Kidney epithelial cell (primary cell): ENCODE measurements around the gene SEC14L1. TPM values are rescaled to one million over a fixed set of nuclear protein-coding genes. Genes with fewer than 3 reads are reported as not detected.

Experiments used
- DNase-seq: peaks from one replicate; pipeline ENCODE4 v3.0.0-alpha.2; 2010; ENCODE audit warnings: low read depth
- H3K27me3 ChIP-seq: 2 replicates; pipeline ENCODE4 v1.6.0; 2011; ENCODE audit warnings: low read length; ENCODE audit not compliant: control insufficient read depth, insufficient read depth
- H3K36me3 ChIP-seq: 2 replicates; pipeline ENCODE4 v1.5.1; 2011; ENCODE audit warnings: low read length; ENCODE audit not compliant: control insufficient read depth, insufficient read depth
- H3K4me3 ChIP-seq: 2 replicates; pipeline ENCODE4 v1.5.1; 2011; ENCODE audit warnings: low read depth, mild to moderate bottlenecking, control low read depth, low read length
- total RNA-seq: library from RNA; depleted of rRNA; stranded (reverse); fragments of >200 nt; gene quantifications from 2 replicates; pipeline ENCODE4 v1.2.3, GENCODE V29; 2015
- TF ChIP-seq, protein P1 (sequence below): IDR thresholded peaks from 2 replicates; pipeline ENCODE4 v1.5.1; 2011; ENCODE audit warnings: mild to moderate bottlenecking, moderate library complexity, low read length, control low read depth, inconsistent platforms; ENCODE audit not compliant: insufficient read depth, poor library complexity, severe bottlenecking

SEC14L1 gene
- total RNA-seq, 1 donor from 2014 or later: 41.6 TPM

- Histone ChIP-seq H3K4me3 (no peak overlapping the region), H3K36me3 (peaks cover 1% of the 10 kb centered on the region), H3K27me3 (no peaks in the 10 kb centered on the region)
- DNase-seq: no peak
- TF ChIP-seq, protein P1, sequence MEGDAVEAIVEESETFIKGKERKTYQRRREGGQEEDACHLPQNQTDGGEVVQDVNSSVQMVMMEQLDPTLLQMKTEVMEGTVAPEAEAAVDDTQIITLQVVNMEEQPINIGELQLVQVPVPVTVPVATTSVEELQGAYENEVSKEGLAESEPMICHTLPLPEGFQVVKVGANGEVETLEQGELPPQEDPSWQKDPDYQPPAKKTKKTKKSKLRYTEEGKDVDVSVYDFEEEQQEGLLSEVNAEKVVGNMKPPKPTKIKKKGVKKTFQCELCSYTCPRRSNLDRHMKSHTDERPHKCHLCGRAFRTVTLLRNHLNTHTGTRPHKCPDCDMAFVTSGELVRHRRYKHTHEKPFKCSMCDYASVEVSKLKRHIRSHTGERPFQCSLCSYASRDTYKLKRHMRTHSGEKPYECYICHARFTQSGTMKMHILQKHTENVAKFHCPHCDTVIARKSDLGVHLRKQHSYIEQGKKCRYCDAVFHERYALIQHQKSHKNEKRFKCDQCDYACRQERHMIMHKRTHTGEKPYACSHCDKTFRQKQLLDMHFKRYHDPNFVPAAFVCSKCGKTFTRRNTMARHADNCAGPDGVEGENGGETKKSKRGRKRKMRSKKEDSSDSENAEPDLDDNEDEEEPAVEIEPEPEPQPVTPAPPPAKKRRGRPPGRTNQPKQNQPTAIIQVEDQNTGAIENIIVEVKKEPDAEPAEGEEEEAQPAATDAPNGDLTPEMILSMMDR: no peak
Observed at GRCh38 chr17:77167472-77168306, 26.9 kb downstream of the SEC14L1 start.

DNA sequence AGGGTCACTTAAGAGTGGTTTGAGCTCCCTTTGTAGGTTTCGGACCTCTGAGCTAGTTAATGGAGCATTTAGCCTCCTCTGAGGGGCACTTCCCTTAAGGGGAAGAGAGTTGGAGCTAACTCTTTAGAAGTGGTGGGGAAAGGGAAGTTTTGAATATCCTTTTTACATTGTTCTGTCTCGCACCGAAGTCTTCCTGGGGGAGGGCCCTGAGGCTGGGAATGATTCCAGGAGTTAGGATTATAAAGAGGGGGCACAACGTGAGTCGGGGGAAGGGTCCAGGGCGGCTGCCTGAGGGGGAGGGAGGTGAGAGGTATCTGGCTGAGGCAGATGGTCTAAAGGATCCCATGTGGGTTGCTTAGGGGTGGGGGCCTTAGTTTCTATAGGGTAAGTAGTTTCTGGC, 32.3 kb downstream of the SEC14L1 start:
- H3K4me3 ChIP-seq: no peak overlapping the region
- peaks cover 2% of the 10 kb centered on the region for H3K36me3 ChIP-seq
- H3K27me3 ChIP-seq: no peaks in the 10 kb centered on the region
- TF ChIP-seq, protein P1: no peak
- no peak for DNase-seq

DNA sequence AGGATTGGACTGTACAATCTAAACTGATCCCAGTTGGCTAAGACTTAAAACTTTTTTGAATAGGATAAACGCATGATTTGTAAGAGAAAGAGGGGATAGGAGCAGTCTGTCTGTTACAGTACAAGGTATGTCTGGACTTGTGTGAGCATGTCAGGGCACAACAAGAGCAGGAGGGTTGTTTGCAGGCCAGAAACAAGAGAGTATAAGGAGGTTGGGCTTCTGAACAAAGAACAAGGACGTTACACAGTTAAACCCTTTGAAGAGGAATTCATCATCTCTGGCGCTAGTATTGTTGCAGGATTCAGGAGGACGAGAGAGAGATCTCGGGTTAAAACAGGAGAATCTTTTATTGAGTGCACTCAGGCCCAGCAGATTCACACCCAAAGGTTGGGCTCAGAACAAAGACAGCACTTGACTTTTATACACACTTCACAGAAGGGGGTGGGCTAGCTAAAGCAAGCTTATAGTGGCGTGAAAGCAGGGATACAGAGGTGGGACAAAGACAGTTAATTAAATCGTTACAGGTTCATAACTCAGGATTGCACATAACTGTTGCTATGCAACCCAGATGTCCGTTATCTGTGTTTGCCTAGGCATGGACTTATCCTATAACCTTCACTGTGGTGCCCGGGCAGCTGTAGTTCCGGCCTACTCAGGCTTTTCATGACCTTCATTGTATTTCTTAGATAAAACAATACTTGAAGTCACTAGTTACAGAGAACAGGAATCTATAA, 34.3 kb downstream of the SEC14L1 start:
- Histone ChIP-seq H3K36me3 (peaks cover 1% of the 10 kb centered on the region), H3K4me3 (no peak overlapping the region), H3K27me3 (no peaks in the 10 kb centered on the region)
- TF ChIP-seq, protein P1: no peak
- DNase-seq: no peak

DNA sequence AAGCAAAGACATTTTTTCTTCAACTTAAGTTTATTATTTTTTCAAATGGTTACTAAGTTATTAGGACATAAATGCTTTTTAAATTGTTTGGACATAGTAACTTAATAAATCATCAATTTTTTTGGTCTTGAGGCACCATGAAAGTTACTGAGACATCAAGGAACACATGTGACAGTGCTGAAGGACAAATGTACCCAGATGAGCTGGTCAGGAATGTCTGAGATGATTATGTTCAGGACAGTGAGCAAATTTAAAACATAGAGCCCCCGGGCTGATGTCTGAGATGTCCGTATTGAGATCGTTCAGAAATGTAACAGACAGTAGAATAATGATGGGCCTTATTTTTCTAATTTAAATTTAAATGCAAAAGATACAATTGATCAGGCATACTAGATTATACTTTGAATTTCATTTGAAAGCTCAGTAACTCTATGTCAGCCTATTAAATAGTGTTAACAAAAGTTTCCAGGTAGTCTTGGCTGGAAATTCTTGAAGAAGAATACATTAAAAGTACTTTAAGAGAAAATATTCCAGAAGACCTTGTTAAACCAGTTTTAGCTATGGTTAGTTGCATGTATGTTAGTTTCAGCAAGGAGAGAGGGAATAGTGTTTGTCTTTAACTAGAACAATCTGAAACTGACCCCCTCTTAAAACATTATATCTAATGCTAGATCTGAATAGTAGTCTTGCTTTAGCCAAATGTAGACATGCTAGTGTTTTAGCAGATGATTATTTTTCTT, 36.4 kb downstream of the SEC14L1 start:
- no peak overlapping the region for H3K4me3 ChIP-seq
- peaks cover 1% of the 10 kb centered on the region for H3K36me3 ChIP-seq
- H3K27me3 ChIP-seq: no peaks in the 10 kb centered on the region
- no peak for DNase-seq
- TF ChIP-seq, protein P1: no peak

DNA sequence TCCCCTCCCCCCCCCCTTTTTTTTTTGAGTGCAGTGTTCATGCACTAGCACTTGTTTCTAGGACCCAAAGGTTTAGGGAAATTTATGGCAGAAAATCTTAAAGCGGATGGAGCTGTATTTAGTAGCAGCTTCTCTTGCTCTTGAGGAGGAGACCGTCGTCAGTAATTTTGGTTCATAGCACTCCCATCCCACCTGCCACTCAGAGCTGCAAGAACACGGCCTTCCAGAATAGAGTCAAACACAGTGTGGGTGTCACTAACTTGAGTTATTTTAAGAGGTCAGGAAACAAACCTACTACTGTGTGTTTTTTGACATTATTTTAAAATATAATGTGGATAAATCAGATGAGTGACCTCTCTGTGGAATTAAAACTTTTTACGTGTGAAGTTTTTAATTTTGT, 37.3 kb downstream of the SEC14L1 start:
- Histone ChIP-seq H3K4me3 (no peak overlapping the region), H3K36me3 (peaks cover 1% of the 10 kb centered on the region), H3K27me3 (no peaks in the 10 kb centered on the region)
- DNase-seq: no peak
- TF ChIP-seq, protein P1: no peak
